ENCODE results near the gene PTPRR. TPM values are rescaled to one million over a fixed set of nuclear protein-coding genes. Genes with fewer than 3 reads are reported as not detected.

PTPRR gene
- total RNA-seq, 1 donor from 2014 or later, result 1.4 TPM

DNA sequence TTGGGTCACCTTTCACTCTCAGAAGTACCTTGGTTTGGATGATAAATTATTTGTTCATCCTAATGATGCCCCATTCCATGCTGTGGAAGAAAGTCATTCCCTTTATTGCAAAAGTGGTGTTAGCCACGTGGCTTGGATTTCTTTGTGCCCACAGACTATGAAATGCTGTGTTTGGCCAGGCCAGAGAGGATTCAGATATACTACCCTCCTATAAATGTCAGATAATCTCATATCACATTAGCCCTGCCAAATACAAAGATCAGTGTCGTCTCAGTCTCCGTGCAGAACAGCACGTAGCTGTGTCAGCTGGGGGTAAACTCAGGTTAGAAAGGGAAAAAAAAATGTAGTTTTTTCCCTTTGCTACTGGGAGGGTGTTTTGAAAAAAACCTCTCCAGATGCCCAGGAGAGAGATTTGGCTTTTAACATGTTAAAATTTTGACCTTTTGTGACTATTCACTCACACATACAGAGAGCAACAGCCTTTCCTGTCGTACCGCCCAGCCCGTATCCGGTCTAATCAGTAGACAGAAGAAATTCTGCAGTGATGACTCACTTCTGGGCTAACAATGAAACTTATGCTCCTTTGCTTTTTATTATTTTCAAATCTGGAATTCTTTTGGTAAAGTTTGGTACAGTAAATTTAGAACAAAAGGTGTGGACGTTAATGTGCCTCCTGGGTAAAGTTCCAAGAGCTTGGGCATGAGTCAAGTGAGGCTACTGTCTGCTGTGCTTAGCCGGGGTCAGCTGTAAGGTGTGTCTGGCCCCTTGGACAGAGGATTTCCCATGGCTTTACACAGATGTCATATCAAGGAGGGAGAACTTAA lies 274.8 kb downstream of the PTPRR start:
- H3K36me3 Mint-ChIP-seq (ENCODE audit: low read depth, unreplicated experiment), result peaks cover 3% of the 10 kb centered on the region
- DNase-seq (ENCODE audit: low read depth) (peak; percentile 95), FAIRE-seq (peak; percentile 99)
- TF ChIP-seq EZH2 (IDR thresholded peaks at IDR 0.05; ENCODE audit: insufficient read depth, low read length), result no peak
- TF ChIP-seq, protein P1, sequence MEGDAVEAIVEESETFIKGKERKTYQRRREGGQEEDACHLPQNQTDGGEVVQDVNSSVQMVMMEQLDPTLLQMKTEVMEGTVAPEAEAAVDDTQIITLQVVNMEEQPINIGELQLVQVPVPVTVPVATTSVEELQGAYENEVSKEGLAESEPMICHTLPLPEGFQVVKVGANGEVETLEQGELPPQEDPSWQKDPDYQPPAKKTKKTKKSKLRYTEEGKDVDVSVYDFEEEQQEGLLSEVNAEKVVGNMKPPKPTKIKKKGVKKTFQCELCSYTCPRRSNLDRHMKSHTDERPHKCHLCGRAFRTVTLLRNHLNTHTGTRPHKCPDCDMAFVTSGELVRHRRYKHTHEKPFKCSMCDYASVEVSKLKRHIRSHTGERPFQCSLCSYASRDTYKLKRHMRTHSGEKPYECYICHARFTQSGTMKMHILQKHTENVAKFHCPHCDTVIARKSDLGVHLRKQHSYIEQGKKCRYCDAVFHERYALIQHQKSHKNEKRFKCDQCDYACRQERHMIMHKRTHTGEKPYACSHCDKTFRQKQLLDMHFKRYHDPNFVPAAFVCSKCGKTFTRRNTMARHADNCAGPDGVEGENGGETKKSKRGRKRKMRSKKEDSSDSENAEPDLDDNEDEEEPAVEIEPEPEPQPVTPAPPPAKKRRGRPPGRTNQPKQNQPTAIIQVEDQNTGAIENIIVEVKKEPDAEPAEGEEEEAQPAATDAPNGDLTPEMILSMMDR (IDR thresholded peaks at IDR 0.05; ENCODE audit: insufficient read depth, low read depth, low read length), result no peak
- Histone ChIP-seq H3K79me2 (ENCODE audit: insufficient read depth, low read length) (no peaks in the 10 kb centered on the region), H3K4me1 (ENCODE audit: insufficient read depth, low read length) (peaks cover 48% of the 10 kb centered on the region), H3K4me3 (ENCODE audit: insufficient read depth, low read depth, low read length) (no peak overlapping the region), H4K20me1 (ENCODE audit: insufficient read depth, low read length) (no peaks in the 10 kb centered on the region), H3K4me2 (ENCODE audit: low read length) (peak overlapping the region; percentile 71), H3K36me3 (ENCODE audit: insufficient read depth, low read length) (no peaks in the 10 kb centered on the region), H3K27ac (ENCODE audit: low read depth, low read length) (peak overlapping the region; percentile 94), H2AFZ (ENCODE audit: low read depth, low read length) (peak overlapping the region; percentile 42), H3K9me3 (ENCODE audit: insufficient read depth, low read depth, low read length) (no peaks in the 10 kb centered on the region), H3K9ac (ENCODE audit: low read length) (peak overlapping the region; percentile 72), H3K27me3 (ENCODE audit: insufficient read depth, low read length) (no peaks in the 10 kb centered on the region)
- no peaks in the 10 kb centered on the region for H3K27me3 Mint-ChIP-seq (ENCODE audit: low read depth, unreplicated experiment)
- H3K4me1 Mint-ChIP-seq (ENCODE audit: low read depth, unreplicated experiment), result peaks cover 47% of the 10 kb centered on the region
- H3K9me3 Mint-ChIP-seq (ENCODE audit: unreplicated experiment), result no peaks in the 10 kb centered on the region
- peak overlapping the region; percentile 16 for H3K4me3 Mint-ChIP-seq (ENCODE audit: unreplicated experiment)
- H3K27ac Mint-ChIP-seq (ENCODE audit: unreplicated experiment), result peak overlapping the region; percentile 98

DNA sequence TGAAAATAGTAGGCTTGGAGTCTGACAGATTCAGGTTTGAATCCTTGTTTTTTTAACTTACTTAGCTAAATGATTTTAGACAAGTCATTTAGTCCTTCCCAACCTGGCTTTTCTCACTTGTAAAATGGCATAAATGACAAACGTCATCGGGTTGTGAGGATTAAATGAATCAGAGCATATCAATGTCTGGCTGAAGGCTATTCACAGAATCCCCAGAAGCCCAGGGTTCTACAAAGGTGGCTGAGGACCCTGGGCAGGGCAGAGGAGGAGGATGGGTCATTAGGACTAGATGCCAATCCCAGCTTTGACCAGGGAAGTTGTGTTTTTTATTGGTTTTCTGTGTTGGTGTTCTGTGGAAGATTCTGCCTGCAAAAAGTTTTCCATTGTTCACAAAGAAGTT lies 275.7 kb downstream of the PTPRR start:
- Histone ChIP-seq H3K27me3 (ENCODE audit: insufficient read depth, low read length) (no peaks in the 10 kb centered on the region), H3K4me2 (ENCODE audit: low read length) (peak overlapping the region; percentile 71), H2AFZ (ENCODE audit: low read depth, low read length) (peak overlapping the region; percentile 42), H3K4me1 (ENCODE audit: insufficient read depth, low read length) (peaks cover 48% of the 10 kb centered on the region), H3K36me3 (ENCODE audit: insufficient read depth, low read length) (no peaks in the 10 kb centered on the region), H3K79me2 (ENCODE audit: insufficient read depth, low read length) (no peaks in the 10 kb centered on the region), H3K9ac (ENCODE audit: low read length) (peak overlapping the region; percentile 72), H3K4me3 (ENCODE audit: insufficient read depth, low read depth, low read length) (no peak overlapping the region), H4K20me1 (ENCODE audit: insufficient read depth, low read length) (no peaks in the 10 kb centered on the region), H3K27ac (ENCODE audit: low read depth, low read length) (peak overlapping the region; percentile 94), H3K9me3 (ENCODE audit: insufficient read depth, low read depth, low read length) (no peaks in the 10 kb centered on the region)
- H3K4me3 Mint-ChIP-seq (ENCODE audit: unreplicated experiment), result peak overlapping the region; percentile 14
- no peaks in the 10 kb centered on the region for H3K27me3 Mint-ChIP-seq (ENCODE audit: low read depth, unreplicated experiment)
- TF ChIP-seq, protein P1 (IDR thresholded peaks at IDR 0.05; ENCODE audit: insufficient read depth, low read depth, low read length), result no peak
- TF ChIP-seq EZH2 (IDR thresholded peaks at IDR 0.05; ENCODE audit: insufficient read depth, low read length), result no peak
- no peaks in the 10 kb centered on the region for H3K9me3 Mint-ChIP-seq (ENCODE audit: unreplicated experiment)
- no peak for DNase-seq (ENCODE audit: low read depth)
- H3K4me1 Mint-ChIP-seq (ENCODE audit: low read depth, unreplicated experiment), result peaks cover 48% of the 10 kb centered on the region
- no peak for FAIRE-seq
- peak overlapping the region; percentile 98 for H3K27ac Mint-ChIP-seq (ENCODE audit: unreplicated experiment)
- H3K36me3 Mint-ChIP-seq (ENCODE audit: low read depth, unreplicated experiment), result peaks cover 3% of the 10 kb centered on the region

DNA sequence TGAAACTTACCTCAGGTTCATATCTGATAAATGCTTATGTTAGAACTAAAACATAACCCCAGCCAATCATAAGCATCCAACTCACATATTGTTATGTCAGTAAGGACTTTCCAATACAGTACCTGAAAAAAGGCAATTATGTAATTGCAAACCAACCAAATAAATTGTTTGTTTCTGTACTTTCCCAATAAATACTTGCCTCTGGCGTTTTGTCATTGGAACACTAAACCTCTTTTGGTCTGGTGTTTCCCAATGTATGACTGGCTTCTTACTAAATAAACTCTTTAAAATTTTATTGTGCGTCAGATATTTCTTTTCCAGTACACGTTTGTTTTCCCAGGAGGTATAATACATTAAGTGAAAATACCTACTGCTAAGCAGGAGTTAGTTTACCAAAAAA lies 276.6 kb downstream of the PTPRR start:
- H3K4me1 Mint-ChIP-seq (ENCODE audit: low read depth, unreplicated experiment), result peaks cover 51% of the 10 kb centered on the region
- Histone ChIP-seq H3K27ac (ENCODE audit: low read depth, low read length) (no peak overlapping the region), H2AFZ (ENCODE audit: low read depth, low read length) (no peak overlapping the region), H3K4me1 (ENCODE audit: insufficient read depth, low read length) (peaks cover 43% of the 10 kb centered on the region), H3K4me2 (ENCODE audit: low read length) (no peak overlapping the region), H3K27me3 (ENCODE audit: insufficient read depth, low read length) (no peaks in the 10 kb centered on the region), H3K79me2 (ENCODE audit: insufficient read depth, low read length) (no peaks in the 10 kb centered on the region), H4K20me1 (ENCODE audit: insufficient read depth, low read length) (no peaks in the 10 kb centered on the region), H3K36me3 (ENCODE audit: insufficient read depth, low read length) (no peaks in the 10 kb centered on the region), H3K9ac (ENCODE audit: low read length) (no peak overlapping the region), H3K9me3 (ENCODE audit: insufficient read depth, low read depth, low read length) (no peaks in the 10 kb centered on the region), H3K4me3 (ENCODE audit: insufficient read depth, low read depth, low read length) (no peak overlapping the region)
- DNase-seq (ENCODE audit: low read depth) (no peak), FAIRE-seq (no peak)
- TF ChIP-seq, protein P1 (IDR thresholded peaks at IDR 0.05; ENCODE audit: insufficient read depth, low read depth, low read length), result no peak
- no peak for TF ChIP-seq EZH2 (IDR thresholded peaks at IDR 0.05; ENCODE audit: insufficient read depth, low read length)
- H3K9me3 Mint-ChIP-seq (ENCODE audit: unreplicated experiment), result no peaks in the 10 kb centered on the region
- H3K36me3 Mint-ChIP-seq (ENCODE audit: low read depth, unreplicated experiment), result peaks cover under 1% of the 10 kb centered on the region
- no peaks in the 10 kb centered on the region for H3K27me3 Mint-ChIP-seq (ENCODE audit: low read depth, unreplicated experiment)
- no peak overlapping the region for H3K27ac Mint-ChIP-seq (ENCODE audit: unreplicated experiment)
- H3K4me3 Mint-ChIP-seq (ENCODE audit: unreplicated experiment), result no peak overlapping the region
